Kidney capillary endothelial cell (primary cell): Measurements from ENCODE around the gene GTSF1L.

Experiments
- DNase-seq: peaks from one replicate; pipeline ENCODE4 v3.0.0-alpha.2; 2018; ENCODE audit warnings: low spot score

The GTSF1L gene

DNA sequence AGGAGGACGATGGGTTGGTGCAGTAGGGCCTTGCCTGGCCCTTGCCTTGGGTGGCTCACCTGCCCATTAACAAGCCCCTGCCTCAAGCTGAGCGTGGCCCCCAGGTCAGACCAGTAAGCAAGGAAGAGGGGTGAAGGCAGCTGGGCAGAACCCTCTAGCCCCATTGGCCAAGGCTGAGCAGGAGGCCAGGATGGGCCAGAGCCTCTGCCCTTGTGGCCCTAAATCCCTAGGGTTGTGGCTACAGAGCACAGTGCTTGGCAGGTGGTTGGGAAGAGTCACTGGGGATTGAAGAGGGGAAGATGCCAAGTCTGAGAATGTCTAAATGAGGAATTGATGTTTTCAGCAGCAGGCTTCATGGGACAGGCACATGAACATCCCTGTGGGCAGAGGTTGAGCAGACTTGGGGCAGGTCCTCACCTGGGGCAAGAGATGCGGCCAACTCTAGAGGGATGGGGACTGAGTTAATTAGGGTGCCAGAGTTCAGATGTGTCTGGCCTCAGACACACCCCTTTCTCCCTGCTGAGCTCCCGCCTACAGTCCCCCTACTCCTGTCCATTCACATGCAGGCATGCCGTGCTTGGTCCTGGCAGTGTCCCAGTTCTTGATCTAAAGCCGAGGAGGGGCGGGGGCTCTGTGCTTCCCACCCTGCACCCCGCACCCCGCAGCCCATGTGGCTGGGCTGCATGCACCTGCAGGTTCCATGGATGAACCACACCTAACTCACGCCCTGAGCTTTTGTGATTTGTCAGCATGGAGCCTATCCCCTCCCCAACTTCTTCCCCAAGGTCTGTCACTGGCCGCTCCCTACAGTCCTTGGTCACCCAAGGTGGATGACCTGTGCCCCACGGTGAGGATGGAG is 9.8 kb downstream of the GTSF1L start:
- DNase-seq: no peak

DNA sequence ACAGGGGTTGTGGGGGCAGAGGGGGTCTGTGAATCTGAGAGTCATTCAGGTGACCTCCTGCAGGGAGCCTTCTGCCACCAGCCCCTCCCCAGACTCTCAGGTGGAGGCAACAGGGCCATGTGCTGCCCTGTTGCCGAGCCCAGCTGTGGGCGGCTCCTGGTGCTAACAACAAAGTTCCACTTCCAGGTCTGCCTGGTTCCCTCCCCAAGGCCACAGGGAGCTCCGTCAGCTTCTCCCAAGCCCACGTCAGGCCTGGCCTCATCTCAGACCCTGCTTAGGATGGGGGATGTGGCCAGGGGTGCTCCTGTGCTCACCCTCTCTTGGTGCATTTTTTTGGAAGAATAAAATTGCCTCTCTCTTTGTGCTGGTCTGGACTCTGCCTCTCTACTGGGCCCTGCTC is 10.7 kb downstream of the GTSF1L start:
- DNase-seq: no peak

DNA sequence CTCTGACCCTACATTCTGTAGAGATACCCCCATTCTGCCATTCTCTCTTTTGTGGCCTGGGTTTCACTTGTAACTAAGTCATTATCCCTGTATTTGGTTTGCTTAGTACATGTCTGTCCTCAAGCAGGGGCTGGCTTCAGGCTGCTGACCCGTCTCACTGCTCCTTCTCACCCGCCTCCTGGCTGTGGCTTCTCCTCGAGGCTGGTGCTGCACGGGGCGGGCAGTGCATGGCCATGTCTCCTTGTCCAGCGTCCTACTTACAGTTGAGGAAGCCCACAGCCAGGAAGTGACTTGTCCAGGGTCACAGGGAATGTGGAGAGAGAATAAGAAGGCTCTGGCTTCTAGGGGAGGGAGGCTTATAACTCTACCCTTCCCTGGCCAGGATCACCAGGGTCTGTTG is 11.3 kb downstream of the GTSF1L start:
- DNase-seq: no peak

DNA sequence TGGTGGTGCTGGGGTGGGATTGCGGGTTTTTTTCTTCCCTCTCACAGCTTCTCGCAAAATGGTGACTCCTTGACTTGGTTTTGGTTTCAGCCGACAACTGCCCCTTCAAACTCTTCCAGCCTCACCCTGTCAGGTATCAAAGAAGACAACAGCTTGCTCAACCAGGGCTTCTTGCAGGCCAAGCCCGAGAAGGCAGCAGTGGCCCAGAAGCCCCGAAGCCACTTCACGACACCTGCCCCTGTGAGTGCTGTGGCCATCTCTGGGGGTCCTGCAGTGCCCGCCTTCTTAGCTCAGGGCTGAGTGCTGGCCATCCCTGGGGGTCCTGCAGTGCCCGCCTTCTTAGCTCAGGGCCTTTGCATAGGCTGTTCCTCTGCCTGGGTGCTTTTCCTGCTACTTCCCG is 11.8 kb downstream of the GTSF1L start:
- DNase-seq: no peak

DNA sequence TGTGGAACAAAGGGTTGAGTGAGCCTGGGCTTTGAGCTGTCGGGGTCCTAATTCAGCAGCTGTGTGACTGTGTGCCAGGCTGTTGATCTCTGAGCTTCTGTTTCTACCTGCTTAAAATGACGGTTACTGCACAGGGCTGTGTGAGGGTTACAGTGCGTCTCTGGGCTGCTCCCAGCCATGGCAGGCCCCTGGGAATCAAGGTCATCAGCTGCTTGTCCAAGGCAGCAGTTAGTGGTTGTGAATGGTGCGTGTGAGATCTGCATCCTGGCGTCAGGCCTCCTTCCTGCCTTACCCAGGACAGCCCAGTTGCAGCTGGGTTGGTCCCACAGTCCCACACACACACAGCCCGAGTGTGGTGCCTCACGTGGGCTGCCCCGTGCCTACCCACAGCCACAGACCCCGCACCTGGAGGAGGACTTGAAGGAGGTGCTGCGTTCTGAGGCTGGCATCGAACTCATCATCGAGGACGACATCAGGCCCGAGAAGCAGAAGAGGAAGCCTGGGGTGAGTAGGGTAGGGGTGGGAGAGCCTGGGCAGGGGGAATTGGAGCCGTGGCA is 15.6 kb downstream of the GTSF1L start:
- DNase-seq: no peak

DNA sequence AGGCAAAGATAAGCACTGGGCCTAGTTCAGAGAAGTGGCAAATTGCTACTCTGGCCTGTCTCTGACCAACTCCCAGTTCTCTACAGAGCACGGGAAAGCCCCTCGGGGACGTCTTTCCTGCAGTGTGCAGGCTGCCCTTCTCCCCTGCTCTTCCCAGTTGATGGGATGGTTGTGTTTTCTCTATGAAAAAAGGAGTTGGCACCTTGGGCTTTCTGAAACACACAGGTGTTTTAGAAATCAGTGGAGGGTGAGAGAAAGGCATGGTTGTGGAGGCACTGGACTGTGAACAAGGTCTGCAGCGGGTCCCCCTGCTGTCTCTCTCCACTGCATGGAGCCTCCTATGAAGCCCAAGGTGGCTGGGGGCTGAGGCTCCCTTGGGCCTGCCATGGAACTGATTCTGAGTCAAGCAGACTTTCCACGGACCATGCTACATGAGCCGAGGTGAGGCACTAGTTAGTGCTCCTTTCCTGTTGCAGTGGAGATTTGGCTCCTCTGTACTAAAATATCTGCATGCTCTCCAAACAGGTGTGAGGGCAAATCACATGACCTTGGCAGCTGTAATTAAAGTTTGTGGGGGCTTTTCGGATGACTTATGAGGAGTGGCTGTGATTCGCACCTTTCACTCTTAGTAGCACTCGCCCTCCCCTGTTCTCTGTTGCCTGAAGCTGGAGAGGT is 16.3 kb downstream of the GTSF1L start:
- no peak for DNase-seq

DNA sequence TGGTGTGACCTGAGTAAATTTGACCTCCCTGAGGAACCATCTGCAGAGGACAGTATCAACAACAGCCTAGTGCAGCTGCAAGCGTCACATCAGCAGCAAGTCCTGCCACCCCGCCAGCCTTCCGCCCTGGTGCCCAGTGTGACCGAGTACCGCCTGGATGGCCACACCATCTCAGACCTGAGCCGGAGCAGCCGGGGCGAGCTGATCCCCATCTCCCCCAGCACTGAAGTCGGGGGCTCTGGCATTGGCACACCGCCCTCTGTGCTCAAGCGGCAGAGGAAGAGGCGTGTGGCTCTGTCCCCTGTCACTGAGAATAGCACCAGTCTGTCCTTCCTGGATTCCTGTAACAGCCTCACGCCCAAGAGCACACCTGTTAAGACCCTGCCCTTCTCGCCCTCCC is 24.3 kb downstream of the GTSF1L start:
- no peak for DNase-seq

DNA sequence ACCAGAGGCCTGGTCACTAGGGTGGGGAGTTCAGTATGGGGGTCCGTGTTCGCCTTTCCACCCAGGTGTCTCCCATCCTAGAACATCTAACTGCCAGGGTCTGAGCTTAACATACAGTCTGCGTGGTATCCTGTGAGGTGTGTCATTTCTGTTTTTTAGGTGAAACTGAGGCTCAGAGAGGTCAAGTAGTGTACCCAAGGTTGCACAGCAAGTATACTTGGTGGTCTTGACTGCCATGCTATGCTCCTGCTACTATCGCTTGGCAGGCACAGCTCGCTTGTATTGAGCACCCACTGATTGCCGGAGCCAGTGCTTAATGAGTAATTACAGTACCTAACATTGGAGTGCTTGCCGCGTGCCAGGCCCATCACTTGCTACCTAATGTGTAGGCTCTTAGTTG is 26.2 kb downstream of the GTSF1L start:
- DNase-seq: no peak

DNA sequence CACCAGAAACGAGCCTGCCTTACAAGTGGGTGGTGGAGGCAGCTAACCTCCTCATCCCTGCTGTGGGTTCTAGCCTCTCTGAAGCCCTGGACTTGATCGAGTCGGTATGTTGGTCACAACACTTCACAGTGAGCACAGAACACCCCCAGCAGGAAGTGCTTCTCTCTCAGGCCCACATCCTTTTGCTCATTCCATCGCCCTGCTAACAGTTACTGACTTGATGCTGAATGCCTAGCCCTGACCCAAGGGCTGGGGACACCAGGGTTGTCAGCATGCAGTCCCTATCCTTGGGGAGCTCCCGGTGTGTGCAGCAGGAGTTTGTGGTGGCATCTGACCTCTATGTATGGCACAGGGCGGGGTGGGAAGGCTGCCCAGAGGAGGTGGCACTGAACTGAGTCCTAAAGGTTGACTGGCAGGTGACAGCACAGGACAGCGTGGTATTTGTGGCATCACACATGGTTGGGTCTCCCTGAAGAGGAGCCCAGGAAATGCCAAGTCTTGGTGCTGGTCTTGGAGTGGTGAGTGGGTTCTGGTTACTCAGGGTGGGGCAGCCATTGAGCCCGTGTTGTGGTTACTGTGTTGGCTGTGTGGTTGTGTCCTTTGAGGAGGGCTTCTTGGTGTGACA is 26.7 kb downstream of the GTSF1L start:
- no peak for DNase-seq

DNA sequence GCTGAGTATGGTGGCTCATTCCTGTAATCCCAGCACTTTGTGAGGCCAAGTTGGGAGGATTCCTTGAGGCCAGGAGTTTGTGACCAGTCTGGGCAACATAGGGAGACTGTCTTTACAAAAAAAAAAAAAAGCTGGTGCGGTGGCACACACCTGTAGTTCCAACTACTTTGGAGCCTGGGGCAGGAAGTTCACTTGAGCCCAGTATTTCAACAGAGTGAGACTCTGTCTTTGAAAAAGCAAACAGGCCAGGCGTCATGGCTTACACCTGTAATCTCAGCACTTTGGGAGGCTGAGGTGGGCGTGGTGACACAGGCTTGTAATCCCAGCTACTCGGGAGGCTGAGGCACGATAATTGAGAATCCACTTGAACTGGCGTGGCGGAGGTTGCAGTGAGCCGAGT is 31.2 kb downstream of the GTSF1L start:
- DNase-seq: no peak

DNA sequence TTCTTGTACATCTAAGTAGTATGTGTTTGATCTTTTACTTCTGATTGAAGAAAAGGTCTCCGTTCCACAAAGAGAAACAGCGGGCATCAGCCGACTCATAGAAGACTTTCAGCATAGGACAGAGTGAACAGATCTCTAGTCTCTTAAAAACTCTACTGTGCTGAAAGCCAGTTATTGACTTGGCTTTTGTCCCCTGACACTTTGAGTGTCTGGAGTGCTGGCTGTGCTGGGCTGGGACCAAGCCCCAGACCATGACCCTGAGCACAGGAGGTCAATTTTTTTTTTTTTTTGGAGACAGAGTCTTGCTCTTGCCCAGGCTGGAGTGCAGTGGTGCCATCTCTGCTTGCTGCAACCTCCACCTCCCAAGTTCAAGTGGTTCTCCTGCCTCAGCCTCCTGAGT is 32.0 kb downstream of the GTSF1L start:
- no peak for DNase-seq

DNA sequence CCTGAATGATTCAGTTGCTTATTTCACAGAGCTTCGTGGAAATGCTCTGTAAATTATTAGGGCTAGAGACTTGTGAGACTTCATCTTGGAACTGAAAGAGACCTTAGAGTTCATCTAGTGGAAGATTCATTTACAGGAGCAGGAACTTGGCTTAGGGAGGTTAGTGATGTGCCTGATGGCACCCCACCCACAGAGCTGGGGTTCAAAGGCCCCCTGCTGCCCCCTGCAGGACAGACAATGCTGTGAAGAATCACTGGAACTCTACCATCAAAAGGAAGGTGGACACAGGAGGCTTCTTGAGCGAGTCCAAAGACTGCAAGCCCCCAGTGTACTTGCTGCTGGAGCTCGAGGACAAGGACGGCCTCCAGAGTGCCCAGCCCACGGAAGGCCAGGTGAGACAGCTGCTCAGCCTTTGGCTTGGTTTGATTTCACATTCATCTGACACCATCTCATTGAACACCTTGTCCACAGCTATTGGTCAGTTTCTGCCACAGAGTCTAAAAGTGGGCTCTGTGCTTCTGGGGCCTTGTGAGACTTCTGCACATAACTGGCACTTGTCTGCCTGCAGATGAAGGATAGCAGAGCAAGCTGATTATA is 34.8 kb downstream of the GTSF1L start:
- peak; percentile 20 for DNase-seq

DNA sequence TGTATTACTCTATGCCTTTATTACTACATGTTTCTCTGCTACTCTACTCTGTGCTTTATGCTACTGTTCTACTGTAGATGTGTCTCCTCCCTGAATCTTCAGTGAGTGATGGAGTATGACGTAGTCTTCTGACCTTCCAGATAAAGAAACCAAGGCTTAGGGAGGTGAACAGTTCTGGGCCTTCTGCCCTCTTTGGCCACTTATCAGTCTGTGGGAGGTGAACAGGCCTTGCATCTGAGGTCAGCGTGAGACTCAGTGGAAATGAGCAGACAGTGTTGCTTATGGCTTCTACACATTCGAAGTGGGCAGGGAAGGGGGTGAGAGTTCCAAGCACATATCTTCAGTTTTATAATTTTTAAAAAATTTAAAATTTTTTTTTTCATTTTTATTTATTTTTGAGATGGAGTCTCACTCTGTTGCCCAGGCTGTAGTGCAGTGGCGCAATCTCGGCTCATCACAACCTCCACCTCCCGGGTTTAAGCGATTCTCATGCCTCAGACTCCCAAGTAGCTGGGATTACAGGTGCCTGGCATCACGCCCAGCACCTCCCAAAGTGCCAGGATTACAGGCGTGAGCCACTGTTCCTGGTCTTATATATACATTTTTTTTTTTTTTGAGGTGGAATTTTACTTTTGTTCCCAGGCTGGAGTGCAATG is 35.7 kb downstream of the GTSF1L start:
- DNase-seq: no peak

DNA sequence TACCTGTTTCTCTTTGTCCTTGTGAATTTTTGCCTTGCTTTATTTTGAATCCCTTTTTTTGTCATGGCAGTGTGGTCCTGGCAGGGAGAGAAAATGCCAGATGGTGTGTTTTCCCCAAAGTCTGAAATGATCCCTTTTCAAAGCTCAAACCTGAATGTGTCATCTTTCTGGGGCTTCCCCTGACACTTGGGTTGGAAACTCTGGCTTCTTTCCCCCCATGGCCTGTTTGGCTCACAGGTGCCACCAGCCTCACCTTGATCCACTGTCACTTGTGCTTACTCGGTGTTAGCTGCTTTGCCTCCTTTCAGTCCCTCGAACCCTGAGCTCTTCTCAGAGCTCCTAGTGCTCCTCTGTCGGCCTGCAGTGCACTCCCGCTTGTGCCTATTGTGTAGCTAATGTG is 37.6 kb downstream of the GTSF1L start:
- DNase-seq: no peak

DNA sequence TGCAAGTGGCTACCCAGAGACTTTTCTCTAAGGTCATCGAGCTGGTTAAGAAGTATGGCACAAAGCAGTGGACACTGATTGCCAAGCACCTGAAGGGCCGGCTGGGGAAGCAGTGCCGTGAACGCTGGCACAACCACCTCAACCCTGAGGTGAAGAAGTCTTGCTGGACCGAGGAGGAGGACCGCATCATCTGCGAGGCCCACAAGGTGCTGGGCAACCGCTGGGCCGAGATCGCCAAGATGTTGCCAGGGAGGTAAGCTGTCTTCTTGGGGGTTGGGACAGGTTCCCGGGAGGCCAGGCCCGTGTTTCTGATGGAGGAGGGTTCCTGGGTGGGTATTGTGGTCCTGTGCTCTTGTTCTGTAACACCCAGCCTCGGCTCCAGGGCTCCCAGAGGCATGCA is 40.0 kb downstream of the GTSF1L start:
- DNase-seq: no peak

DNA sequence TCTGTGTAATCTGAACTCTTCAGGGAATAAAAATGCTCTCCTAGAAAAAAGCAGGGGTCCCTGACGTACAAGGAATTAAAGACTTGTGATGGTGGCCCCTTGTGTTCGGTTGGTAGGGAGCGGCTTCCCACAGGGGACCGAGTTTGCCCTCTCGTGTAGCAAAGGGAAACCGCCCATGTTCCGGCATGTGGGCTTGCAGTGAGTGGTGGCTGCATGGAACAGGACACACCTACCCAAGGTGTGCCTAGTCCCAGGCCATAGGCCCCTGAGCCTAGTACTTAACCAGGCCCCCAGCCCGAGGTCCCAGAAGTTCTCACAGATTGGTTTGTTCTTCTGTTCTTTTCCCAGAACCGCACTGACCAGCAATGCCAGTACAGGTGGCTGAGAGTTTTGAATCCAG is 44.4 kb downstream of the GTSF1L start:
- no peak for DNase-seq

DNA sequence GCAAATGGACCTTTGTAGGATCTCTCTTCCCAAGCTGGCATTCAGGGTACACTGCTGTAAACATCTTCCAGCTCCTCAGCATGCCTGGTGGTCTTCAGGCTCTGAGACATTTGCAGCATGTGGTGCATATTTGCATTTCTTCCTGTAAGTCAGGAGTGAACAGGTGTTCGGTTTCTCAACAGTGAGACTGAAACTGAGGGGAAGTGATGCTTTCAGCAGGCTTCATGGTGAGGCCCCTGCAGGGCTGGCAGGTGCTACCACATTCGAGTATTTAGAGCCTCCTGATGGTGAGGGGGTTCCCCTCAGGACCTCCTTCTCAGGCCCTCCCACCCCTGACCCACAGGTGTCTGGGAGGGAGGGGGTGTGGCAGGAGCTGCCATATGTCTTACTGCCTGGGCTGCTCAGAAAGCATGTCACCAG is 44.8 kb downstream of the GTSF1L start:
- no peak for DNase-seq

DNA sequence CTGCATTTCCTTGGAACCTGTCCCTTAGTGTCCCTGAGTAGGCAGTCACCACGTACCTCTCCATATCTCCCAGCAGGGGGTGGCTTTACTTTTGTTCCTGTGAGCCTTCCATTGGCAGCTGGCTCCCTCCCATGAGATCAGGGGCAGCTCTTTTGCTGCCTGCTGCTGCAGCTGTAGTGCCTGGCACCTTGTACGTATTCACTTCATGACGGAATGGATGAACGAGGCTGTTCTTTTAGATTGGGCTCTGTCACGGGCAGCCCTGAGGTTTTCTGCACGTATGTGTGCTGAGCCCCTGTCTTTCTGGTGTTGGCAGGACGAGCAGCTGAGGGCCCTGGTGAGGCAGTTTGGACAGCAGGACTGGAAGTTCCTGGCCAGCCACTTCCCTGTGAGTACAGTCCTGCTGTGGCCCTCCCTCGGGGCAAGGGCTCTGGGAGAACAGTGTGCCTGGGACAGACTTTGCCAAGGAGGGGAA is 45.3 kb downstream of the GTSF1L start:
- DNase-seq: no peak

DNA sequence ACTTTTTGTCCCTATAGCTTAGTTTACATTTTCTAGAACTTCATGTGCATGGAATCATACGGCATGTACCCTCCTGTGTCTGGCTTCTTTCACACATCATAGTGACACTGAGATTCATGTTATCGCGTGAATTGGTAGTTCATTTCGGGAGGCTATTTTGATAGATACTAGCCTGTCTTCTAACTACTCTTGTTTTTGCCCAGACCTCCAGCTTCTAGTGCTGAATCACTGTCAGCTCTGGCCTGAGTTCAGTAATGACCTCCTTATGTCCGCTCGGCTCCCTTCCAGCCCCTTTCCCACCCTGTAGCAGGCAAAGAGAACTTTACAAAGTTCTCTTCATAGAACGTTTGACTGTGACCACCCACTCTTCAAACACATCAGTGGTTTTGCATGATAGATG is 45.8 kb downstream of the GTSF1L start:
- DNase-seq: no peak

DNA sequence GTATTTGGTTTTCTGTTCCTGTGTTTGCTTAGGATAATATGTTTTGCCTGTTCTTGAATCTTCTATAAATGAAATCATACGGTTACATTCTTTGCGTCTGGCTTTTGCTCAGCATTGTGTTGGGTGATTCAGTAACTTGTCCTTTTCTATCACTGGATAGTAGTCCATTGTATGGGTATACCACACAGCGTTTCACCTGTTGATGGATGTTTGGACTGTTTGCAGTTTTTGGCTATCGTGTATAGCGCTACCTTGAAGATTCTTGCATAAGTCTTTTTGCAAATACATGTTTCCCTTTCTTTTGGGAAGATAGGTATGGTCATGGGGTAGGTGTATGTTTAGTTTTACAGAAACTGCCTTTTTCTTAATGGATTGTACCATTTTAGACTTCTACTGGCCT is 50.4 kb downstream of the GTSF1L start:
- DNase-seq: no peak
